Measurements from ENCODE around the gene PBX4.

PBX4 gene

DNA sequence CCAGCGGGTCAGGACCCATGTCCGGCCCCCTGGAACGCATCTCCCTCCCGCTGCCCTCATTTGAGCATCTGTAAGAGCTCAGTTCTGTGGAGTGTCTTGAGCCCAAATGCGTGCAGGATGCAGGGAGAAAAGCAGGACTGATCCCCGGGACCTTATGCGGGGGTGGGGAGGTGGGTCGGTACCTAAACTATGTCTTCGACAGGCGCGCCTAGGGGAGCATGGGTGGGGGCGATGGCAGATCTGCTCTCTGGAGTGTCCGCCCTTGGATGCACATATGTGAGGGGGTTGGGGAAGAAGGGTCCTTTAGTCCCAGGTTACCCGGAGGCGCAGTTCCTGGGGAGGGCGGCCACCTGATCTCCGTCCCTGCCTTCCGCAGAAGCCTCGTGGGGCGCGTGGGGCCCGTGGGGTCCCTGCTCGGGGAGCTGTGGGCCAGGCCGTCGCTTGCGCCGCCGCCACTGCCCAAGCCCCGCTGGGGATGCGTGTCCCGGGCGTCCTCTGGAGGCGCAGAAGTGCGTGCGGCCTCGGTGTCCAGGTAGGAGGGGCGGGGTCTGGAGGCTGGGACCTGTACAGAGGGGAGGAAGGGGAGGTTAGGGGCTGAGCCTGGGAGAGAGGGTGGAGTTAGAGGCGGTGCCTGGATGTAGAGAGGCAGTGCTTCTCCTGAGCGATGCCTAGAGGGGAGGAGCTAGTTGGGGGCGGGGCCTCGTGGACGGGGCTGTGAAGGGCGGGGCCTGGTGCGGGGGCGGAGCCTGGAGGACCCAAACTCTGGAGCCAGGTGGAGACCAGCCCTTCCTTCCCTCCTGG is 77.6 kb downstream of the PBX4 start:
- Mint-ChIP-seq H3K4me3 (peak overlapping the region; percentile 58), H3K36me3 (ENCODE audit: low read depth) (peaks cover 3% of the 10 kb centered on the region), H3K27me3 (ENCODE audit: low read depth) (peaks cover 21% of the 10 kb centered on the region), H3K27ac (no peak overlapping the region), H3K9me3 (no peaks in the 10 kb centered on the region), H3K4me1 (ENCODE audit: low read depth) (peaks cover 21% of the 10 kb centered on the region)

DNA sequence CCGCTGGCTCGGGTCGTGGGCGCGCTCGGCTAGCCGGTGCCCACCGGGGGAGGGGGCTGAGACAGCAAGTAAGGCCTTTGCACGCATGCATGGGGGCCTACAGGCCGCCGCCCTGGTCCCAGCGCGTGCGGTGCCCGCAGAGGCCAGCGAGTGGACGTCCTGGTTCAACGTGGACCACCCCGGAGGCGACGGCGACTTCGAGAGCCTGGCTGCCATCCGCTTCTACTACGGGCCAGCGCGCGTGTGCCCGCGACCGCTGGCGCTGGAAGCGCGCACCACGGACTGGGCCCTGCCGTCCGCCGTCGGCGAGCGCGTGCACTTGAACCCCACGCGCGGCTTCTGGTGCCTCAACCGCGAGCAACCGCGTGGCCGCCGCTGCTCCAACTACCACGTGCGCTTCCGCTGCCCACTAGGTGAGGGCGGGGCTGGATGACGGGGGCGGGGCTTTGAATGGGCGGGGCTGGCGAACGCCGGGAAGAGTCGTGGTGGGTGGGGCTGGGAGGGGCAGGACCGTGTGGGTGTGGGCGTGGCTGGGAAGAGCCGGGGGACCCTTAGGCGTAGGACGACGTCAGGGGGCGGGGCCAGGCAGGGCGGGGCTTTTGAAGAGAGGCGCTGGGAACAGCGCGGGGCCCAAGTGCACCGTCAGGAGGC is 78.3 kb downstream of the PBX4 start:
- Mint-ChIP-seq H3K27me3 (ENCODE audit: low read depth) (peaks cover 21% of the 10 kb centered on the region), H3K36me3 (ENCODE audit: low read depth) (peaks cover 3% of the 10 kb centered on the region), H3K27ac (no peak overlapping the region), H3K4me1 (ENCODE audit: low read depth) (peaks cover 21% of the 10 kb centered on the region), H3K9me3 (no peaks in the 10 kb centered on the region), H3K4me3 (peak overlapping the region; percentile 58)

DNA sequence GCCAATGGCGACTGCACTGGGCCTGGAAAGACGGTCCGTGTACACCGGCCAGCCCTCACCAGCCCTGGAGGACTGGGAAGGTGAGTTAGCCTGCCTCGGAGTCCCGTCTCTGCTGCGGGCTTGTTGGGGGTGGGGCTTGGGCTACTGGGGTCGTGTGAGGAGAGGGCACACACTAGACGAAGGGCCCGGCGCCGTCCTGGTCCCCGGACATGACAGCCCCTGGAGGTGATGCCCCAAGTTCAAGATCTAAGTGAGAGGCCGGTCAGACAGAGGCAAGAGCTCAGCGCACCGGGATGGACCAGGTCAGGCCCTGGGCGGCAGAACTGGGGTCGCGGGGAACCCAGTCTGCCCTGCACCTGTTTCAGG is 78.8 kb downstream of the PBX4 start:
- no peak overlapping the region for H3K27ac Mint-ChIP-seq

DNA sequence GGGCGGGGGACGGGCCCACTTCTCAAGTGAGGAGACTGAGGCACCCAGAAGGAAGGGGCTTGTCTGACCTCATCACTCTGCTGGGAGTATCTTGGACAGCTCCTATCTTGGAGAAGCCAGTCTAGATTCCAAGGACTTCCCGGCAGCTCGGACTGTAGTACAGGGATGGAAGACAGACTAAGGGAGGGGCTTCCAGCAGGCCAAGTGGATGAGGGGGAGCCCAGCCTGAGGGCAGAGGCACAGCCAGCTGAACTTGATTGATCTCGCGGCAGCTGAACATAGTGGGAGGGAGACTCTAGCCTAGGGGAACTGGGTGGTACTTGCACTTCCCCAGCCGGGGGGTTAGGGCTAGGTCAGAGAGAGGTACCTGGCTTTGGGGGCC is 79.7 kb downstream of the PBX4 start:
- peaks cover 21% of the 10 kb centered on the region for H3K27me3 Mint-ChIP-seq (ENCODE audit: low read depth)
- H3K36me3 Mint-ChIP-seq (ENCODE audit: low read depth), result peaks cover 8% of the 10 kb centered on the region
- no peak overlapping the region for H3K27ac Mint-ChIP-seq
- H3K4me3 Mint-ChIP-seq, result no peak overlapping the region
- H3K9me3 Mint-ChIP-seq, result no peaks in the 10 kb centered on the region
- peaks cover 21% of the 10 kb centered on the region for H3K4me1 Mint-ChIP-seq (ENCODE audit: low read depth)

More for the DNA sequence above, 78.8 kb downstream of the PBX4 start:
- no peak overlapping the region for H3K4me3 Mint-ChIP-seq
- peaks cover 3% of the 10 kb centered on the region for H3K36me3 Mint-ChIP-seq (ENCODE audit: low read depth)
- peaks cover 21% of the 10 kb centered on the region for H3K27me3 Mint-ChIP-seq (ENCODE audit: low read depth)
- H3K9me3 Mint-ChIP-seq, result no peaks in the 10 kb centered on the region
- peaks cover 21% of the 10 kb centered on the region for H3K4me1 Mint-ChIP-seq (ENCODE audit: low read depth)

DNA sequence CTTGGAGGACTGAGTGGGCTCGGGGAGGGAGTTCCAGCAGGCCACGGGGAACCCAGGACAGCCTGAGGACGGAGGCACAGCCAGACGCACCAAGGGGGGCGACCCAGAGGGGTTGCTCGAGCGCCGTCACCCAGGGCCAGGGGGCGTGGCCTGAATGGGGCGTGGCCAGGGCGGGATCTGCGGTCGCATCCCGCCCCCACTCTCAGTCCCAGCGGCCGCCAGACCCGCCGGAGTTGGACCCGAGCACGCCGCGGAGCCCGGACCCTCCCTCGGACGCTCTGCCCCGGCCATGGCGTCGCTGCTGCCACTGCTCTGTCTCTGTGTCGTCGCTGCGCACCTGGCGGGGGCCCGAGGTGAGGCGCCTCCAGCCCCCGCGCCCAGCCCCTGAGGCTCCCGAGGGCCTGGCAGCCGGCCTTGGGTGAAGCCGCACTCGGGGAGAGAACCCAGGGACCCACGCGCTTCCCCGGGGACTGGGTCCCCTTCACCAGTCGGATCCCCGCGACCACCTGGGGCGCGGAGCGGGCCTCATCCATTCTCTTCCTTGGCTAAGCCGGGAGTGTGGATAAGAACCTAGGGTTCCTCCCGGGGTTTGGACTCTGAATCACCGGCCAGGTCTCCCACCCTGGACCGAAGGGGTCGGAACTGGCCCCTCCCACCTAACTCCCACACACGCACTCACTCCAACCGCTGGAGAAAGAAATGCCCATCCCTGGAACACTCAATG is 80.3 kb downstream of the PBX4 start, which contains the start of gene CILP2:
Gene CILP2 (plus strand): TSS at position 205 of the 724 bp plus-strand sequence. CDS start 85 bp downstream, at position 290.
- H3K4me3 Mint-ChIP-seq, result no peak within 1 kb of the TSS
- H3K4me1 Mint-ChIP-seq (ENCODE audit: low read depth), result peaks cover 21% of the 10 kb centered on the region
- H3K9me3 Mint-ChIP-seq, result no peaks in the 10 kb centered on the region
- peaks cover 21% of the 10 kb centered on the region for H3K27me3 Mint-ChIP-seq (ENCODE audit: low read depth)
- no peak within 1 kb of the TSS for H3K27ac Mint-ChIP-seq
- H3K36me3 Mint-ChIP-seq (ENCODE audit: low read depth), result peaks cover 8% of the 10 kb centered on the region

DNA sequence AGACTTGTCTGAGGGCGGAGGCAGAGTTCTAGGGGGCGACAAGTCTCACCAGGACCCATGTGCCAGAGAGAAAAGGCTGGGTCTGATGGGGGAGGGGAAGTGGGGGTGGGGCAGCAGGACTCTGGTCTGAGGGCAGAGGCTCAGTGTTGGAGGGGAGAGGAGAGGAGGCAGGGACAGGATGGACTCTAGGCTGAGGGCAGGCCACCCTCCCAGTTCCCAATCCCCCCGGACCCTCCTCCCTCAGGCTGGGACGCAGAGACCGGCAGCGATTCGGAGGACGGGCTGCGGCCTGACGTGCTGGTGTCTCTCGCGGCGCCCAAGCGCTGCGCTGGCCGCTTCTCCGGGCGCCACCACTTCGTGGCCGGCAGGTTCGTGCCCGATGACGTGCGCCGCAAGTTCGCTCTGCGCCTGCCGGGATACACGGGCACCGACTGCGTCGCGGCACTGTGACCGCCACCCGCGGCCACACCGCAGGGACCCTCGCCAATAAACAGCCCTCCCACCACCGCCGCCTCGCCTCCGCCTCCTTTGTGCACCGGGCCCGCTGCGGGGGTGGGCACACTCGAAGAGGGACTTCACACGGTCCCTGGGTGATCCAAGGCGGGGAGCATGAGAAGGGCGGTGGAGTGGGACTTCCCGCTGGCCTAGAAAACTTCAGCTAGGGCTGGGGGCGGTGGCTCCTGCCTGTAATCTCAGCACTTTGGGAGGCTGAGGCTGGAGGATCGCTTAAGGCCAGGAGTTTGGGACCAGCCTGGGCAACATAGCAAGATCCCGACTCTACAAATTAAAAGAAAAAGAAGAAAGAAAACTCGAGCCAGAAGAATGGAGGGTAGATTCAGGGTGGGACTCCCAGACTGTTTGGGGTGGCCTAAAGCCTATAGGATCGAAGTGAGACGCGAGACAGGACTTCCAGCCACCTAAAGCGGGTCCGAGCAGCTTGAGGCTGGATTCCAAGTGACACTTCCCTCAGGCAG is 81.1 kb downstream of the PBX4 start:
- H3K4me3 Mint-ChIP-seq, result peak overlapping the region; percentile 46
- peaks cover 21% of the 10 kb centered on the region for H3K27me3 Mint-ChIP-seq (ENCODE audit: low read depth)
- no peak overlapping the region for H3K27ac Mint-ChIP-seq
- H3K4me1 Mint-ChIP-seq (ENCODE audit: low read depth), result peaks cover 20% of the 10 kb centered on the region
- peaks cover 8% of the 10 kb centered on the region for H3K36me3 Mint-ChIP-seq (ENCODE audit: low read depth)
- H3K9me3 Mint-ChIP-seq, result no peaks in the 10 kb centered on the region

DNA sequence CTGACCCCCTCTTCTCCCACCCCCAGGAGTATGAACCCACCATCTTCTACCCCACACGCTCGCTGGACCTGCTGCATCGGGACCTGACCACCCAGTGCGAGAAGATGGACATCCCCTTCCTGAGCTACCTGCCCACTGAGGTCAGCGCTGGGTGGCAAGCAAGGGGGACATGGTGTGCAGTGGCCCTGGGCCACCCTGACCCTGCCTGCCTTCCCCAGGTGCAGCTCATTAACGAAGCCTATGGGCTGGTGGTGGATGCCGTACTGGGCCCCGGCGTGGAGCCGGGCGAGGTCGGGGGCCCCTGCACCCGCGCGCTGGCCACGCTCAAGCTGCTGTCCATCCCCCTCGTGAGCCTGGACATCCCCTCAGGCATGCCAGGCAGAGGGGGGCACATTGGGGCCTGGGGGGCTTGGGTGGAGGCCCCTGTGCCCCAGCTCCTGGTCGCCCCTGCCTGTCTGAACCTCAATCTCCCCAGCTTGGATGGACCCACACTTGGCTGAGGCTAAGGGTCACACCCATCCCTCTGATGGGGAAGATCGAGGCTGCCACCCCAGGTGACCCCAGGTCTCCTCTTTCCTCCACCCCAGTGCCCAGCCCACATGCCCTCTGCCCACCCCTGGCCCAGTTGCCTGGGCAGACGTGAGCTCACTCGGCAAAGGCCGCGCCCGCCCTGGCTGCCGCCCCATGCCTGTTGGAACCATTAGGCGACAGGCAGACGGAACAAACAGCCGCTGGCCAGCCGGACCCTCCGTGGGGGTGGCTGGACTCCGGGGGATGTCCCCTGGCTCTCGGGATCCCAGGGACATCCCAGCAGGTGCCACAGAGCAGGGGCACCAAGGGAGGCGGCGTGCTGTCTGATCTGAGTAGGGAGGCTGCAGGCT is 82.9 kb downstream of the PBX4 start:
- Mint-ChIP-seq H3K4me3 (no peak overlapping the region), H3K36me3 (ENCODE audit: low read depth) (peaks cover 10% of the 10 kb centered on the region), H3K9me3 (no peaks in the 10 kb centered on the region), H3K27ac (peak overlapping the region; percentile 9), H3K27me3 (ENCODE audit: low read depth) (peaks cover 21% of the 10 kb centered on the region), H3K4me1 (ENCODE audit: low read depth) (peaks cover 21% of the 10 kb centered on the region)

DNA sequence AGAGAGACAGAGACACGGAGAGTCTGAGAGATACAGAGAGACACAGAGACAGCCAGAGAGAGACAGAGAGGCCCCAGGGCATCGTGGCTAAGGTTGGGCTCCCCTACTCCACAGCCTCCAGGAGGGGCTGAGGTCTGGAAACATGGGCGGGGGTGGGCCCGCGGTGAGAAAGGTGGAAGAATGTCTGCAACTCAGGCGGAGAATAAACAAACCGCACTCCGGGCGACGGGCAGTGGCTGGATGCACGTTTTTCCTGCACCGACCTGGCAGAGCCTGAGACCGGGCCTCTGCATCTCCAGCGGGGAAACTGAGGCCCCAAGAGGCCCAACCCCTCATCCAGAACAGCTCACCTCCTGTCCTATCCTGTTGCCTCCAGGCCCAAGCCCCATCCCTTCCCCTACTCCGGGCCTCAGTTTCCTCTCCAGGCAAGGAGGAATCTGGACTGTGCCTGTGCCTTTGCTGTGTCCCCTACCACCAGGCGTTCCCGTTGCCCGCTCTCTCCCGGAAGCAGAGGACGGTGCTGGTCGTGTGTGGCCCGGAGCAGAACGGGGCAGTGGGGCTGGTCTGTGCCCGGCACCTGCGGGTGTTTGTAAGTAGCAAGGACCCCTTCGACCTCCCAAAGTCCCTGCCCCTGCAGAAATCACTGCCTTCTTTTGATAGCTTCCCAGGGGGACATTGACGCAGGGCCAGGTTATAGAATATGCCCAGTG is 83.8 kb downstream of the PBX4 start:
- H3K9me3 Mint-ChIP-seq, result no peaks in the 10 kb centered on the region
- peaks cover 10% of the 10 kb centered on the region for H3K36me3 Mint-ChIP-seq (ENCODE audit: low read depth)
- H3K27ac Mint-ChIP-seq, result no peak overlapping the region
- H3K4me1 Mint-ChIP-seq (ENCODE audit: low read depth), result peaks cover 20% of the 10 kb centered on the region
- no peak overlapping the region for H3K4me3 Mint-ChIP-seq
- H3K27me3 Mint-ChIP-seq (ENCODE audit: low read depth), result peaks cover 21% of the 10 kb centered on the region

DNA sequence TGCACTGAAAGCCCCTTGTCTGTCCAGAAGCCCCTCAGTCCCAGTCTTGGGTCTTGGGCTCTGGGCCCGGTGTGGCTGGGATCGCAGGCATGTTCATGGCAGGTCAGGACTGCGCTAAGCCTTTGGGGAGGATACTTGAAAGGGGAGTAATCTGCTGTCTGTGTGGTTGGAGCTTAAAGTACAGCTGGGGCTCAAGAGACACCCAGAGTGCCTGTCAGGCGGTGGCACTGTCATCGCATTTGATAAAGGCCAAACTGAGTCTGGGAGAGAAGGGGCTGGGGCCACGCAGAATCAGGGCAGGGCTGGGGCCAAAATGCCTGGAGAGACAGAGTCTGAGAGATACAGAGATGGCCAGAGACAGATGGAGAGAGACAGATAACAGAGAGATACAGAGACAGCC is 84.6 kb downstream of the PBX4 start:
- H3K27ac Mint-ChIP-seq, result no peak overlapping the region
- H3K36me3 Mint-ChIP-seq (ENCODE audit: low read depth), result peaks cover 12% of the 10 kb centered on the region
- no peaks in the 10 kb centered on the region for H3K9me3 Mint-ChIP-seq
- H3K4me3 Mint-ChIP-seq, result no peak overlapping the region
- H3K4me1 Mint-ChIP-seq (ENCODE audit: low read depth), result peaks cover 18% of the 10 kb centered on the region
- H3K27me3 Mint-ChIP-seq (ENCODE audit: low read depth), result peaks cover 15% of the 10 kb centered on the region

DNA sequence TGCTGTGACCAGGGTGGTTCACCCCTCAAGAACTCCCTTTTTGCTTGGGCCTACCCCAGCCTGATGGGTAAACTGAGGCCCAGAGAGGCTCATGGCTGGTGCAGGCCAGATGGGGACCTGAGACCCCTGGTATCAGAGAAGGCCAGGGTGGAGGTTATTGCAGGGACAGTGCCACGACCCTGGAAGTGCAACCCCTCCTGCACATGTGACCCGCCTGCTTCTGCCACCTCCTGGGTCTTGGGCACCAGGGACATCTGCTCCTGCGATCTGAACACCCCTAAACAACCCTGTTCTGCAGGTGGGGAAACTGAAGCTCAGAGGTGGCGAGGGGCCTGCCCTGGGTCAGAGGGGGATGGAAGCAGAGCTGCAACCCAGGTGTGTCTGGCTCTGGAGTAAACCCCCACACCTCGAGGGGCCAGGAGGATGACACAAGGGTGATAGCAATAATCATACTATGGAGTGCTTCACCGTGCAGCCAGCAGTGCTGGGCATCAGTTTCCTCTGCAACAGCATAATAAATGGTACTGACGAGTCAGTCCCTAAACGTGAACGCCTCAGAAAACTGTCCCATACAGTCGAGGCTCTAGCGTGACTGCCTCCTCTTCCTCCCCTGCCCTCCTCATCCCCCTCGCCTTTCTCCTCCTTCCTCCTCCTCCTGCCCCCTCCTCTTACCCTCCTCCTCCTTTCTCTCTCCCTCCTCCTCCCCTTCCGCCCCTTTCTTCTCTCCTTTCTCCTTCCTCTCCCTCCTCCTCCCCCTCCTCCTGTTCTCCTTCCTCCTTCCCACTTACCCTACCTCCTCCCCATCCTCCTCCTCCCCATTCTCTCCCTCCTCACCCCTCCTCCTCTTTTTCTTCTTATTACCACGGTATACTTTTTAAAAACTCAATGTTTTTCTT is 85.4 kb downstream of the PBX4 start:
- Mint-ChIP-seq H3K27me3 (ENCODE audit: low read depth) (peaks cover 9% of the 10 kb centered on the region), H3K27ac (no peak overlapping the region), H3K9me3 (no peaks in the 10 kb centered on the region), H3K4me1 (ENCODE audit: low read depth) (peaks cover 14% of the 10 kb centered on the region), H3K36me3 (ENCODE audit: low read depth) (peaks cover 9% of the 10 kb centered on the region), H3K4me3 (no peak overlapping the region)

DNA sequence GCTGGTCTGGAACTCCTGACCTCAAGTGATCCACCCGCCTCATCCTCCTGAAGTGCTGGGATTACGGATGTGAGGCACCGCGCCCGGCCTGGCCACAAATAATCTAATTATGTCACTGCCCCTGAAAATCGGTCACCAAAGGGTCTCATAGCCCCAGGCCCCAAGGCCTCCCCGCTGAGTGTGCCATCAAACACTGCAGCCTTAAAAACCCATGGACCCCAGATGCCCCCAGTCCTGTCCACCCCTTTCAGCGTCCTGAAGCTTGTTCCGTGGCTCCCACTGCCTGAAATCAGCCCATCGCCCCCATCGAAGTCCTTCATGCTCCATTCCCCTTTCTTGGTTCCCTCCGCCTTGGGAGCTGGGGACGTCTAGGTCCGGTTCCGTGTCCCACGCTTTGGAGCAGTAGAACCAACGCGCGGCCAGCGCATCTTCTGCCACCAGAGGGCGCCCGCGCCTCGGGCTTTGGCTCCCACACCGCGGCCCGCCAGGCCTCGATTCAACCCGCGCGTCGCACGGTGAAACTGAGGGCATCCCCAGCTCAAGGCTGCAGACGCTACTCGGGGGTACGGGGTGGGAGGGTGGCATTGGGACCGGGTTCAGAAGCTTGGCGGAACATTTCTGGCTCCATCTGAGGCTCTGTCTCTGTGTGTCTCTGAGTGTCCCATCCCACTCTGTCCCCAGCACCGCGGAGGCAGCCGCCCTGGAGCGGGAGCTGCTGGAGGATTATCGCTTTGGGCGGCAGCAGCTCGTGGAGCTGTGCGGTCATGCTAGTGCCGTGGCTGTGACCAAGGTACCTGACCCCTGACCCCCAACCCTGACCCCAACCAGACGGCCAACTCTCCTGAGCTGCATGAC is 86.3 kb downstream of the PBX4 start:
- Mint-ChIP-seq H3K36me3 (ENCODE audit: low read depth) (peaks cover 9% of the 10 kb centered on the region), H3K4me1 (ENCODE audit: low read depth) (peaks cover 12% of the 10 kb centered on the region), H3K27ac (peak overlapping the region; percentile 74), H3K4me3 (no peak overlapping the region), H3K27me3 (ENCODE audit: low read depth) (peaks cover 5% of the 10 kb centered on the region), H3K9me3 (no peaks in the 10 kb centered on the region)
